Stimulated activated CD8-positive, alpha-beta memory T cell treated with anti-CD3 and anti-CD28 coated beads, Interleukin-15, amount 100 ng/mL, for 24 hours (primary cell): Measurements from ENCODE around the gene CEACAM16.
A peak's percentile ranks its signal among the peaks of the same experiment; 100 is the strongest.
"Not testable (repeated sequence)": the region's sequence is repeated elsewhere in the genome, so short reads cannot be mapped to it uniquely, and the experiment has no call there.

Source experiments
- DNase-seq: peaks from one replicate; pipeline ENCODE4 v3.0.0-alpha.2; 2020; ENCODE audit warnings: low read depth

The CEACAM16 gene

DNA sequence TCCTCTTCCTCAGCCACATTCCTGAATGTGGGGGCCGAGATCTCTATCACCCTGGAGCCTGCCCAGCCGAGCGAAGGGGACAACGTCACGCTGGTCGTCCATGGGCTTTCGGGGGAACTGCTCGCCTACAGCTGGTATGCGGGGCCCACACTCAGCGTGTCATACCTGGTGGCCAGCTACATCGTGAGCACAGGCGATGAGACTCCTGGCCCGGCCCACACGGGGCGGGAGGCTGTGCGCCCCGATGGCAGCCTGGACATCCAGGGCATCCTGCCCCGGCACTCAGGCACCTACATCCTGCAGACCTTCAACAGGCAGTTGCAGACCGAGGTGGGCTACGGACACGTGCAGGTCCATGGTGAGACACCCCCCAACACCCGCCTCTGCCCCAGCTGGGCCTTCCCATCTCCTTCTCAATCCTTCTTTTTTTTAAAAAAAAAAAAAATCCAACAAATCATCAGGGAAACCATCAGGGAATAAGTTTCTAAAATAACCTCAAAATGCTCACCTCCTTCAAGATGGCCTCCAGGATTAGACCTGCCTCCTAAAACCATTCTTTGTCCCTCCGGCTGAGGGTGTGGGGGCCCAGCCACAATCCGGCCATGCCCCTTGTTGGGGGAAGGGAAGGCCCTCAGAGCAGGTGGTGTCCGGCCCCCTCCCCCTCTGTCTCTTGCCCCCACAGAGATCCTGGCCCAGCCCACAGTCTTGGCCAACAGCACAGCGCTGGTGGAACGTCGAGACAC is 4.6 kb downstream of the CEACAM16 start:
- DNase-seq = no peak

DNA sequence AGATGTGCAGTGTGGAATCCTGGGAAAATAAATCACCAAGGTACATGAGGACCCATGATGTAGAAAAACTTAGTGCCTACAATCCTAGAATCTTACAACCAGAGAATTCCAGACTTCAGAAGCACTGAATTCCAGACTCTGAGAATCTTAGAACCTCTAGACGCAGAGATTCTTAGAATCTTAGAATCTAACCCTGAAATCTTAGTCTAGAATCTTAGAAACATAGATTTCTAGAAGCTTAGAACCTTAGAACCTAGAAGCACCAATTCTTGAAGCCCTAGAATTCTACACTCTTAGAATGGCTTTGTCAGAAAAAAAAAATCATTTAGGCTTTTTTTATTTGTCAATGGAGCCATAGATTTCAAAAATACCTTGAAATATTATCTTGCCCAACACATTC is 6.0 kb downstream of the CEACAM16 start:
- DNase-seq = no peak

- DNase-seq = no peak
Observed at GRCh38 chr19:44705502-44706010, 6.6 kb downstream of the CEACAM16 start.

DNA sequence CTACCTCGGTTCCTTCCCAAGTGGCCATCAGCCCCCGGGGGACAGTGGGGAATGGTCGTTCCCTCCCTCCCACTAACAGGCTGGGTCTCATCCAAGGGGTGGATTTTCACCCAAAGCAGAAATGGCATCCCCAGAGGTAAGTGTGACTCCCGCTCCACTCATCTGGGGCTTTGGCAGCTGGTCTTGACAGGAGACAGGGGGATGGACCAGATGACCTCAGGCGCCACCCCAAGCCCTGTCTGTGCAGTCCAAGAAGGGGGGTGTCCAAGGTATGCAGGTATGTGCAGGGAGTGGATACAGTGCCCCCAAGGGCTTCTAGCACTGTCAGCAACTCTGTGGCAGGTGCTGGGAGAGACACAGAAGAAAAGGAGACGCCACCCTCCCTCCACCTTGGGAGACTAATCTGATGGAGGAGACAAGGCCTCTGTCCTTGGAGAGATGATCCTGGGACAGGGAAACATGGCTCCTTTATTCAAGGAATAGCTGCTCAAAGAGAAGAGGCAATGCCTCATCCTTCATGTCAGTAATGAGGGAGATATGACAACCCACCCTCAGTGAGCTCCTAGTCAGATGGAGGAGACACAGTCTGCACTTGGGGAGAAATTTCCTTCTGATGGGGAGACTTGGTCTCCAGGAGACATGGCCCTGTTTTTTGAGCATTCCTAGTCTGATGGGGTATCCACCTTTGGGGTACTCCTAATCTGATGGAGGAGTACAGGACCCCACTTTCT is 7.7 kb downstream of the CEACAM16 start:
- DNase-seq = no peak

DNA sequence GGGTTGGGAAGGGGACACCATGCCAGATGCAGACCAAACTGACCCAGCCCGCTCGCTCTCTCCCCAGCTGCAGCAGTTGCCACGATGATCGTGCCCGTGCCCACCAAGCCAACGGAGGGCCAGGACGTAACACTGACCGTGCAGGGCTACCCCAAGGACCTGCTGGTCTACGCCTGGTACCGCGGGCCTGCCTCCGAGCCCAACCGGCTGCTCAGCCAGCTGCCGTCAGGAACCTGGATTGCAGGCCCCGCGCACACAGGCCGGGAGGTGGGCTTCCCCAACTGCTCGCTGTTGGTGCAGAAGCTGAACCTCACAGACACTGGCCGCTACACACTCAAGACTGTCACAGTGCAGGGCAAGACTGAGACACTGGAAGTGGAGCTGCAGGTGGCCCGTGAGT is 8.8 kb downstream of the CEACAM16 start:
- no peak for DNase-seq

GRCh38 chr19:44708940-44709339 is 10.0 kb downstream of the CEACAM16 start:
- no peak for DNase-seq

- DNase-seq = not testable (repeated sequence)
Observed at GRCh38 chr19:44709434-44710266, 10.7 kb downstream of the CEACAM16 start.

- no peak for DNase-seq
Observed at GRCh38 chr19:44710483-44710882, 11.5 kb downstream of the CEACAM16 start.

DNA sequence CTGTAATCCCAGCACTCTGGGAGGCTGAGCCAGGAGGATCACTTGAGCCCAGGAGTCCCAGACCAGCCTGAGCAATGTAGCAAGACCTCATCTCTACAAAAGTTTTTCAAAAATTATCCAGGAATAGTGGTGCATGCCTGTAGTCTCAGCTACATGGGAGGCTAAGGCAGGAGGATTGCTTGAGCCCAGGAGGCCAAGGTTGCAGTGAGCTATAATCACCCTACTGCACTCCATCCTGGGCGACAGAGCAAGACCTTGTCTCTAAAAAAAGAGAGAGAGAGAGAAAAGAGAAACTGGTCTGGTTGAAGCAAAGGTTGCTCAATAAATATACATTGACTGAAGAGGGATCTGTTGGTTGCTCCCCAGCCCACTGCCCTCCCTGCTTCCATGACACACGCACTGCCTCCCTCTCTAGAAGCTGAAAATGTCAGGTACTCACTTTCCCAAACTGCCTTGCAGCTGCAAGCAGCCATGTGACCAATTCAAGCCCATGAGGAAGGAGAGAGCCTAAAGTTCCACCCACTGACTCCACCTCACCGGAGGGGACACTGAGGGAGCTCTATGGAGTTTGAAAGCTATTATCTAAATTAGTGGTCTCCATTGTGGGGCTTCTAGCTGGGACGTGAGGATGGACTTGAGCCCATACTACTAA is 14.0 kb downstream of the CEACAM16 start:
- DNase-seq = no peak

DNA sequence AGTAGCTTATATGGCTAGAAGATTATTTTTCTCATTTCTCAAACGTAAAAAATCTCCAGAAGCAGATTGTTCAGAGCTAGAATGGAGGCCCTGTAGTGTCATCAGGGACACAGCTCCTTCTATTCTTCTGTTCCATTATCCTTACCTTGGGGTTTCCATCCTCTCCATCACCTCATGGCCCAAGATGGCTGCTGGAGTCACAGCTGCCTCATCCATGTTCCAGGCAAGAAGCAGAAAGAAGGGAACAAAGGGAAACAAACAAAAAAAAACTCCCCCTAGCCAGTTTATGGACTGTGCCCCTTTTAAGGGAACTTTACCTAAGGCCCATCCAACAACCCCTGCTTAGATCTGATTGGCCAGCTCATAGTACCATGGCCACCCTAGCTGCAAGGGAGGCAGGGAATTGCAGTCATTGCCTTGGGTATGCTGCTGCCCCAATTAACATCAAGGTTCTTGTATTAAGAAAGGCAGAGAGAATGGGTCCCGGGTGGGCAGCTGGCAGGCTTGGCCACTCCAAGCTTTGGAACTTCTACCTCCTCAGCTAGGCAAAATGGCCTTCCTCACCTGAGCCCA is 15.7 kb downstream of the CEACAM16 start:
- no peak for DNase-seq

DNA sequence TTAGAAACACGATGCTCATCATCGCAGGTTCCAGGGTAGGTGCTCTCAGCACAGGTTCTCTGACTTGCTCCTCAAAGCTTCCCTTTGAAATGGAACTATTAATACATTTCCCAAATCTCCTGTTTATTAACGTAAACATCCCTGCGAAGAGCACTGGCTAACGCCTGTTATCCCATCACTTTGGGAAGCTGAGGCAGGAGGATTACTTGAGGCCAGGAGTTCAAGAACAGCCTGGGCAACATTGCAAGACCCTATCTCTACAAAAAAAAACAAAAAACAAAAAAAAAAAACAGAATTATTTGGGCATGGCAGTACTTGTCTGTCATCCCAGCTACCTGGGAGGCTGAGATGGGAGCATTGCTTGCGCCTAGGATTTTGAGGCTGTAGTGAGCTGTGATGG is 18.7 kb downstream of the CEACAM16 start:
- DNase-seq = no peak

- no peak for DNase-seq
Observed at GRCh38 chr19:44718441-44719261, 19.7 kb downstream of the CEACAM16 start.

GRCh38 chr19:44719262-44719701 is 20.3 kb downstream of the CEACAM16 start:
- no peak for DNase-seq

DNA sequence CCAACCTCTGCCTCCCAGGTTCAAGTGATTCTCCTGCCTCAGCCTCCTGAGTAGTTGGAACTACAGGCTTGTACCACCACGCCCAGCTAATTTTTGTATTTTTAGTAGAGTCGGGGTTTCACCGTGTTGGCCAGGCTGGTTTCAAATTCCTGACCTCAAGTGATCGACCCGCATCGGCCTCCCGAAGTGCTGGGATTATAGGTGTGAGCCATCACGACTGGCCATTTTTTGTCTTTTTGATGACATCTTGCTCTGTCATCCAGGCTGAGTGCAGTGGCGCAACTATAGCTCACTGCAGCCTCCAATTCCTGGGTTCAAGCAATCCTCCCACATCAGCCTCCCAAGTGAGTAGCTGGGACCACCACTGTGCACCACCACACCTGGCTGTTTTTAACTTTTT is 21.4 kb downstream of the CEACAM16 start:
- not testable (repeated sequence) for DNase-seq

DNA sequence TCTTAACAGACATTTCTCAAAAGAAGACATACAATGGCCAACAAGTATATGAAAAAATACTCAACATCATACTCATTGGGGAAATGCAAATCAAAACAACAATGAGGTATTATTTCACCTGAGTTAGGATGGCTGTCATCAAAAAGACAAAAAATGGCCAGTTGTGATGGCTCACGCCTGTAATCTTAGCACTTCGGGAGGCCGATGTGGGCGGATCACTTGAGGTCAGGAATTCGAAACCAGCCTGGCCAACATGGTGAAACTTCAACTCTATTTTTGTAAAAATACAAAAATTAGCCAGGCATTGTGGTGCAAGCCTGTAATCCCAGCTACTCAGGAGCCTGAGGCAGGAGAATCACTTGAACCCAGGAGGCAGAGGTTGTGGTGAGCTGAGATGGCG is 22.0 kb downstream of the CEACAM16 start:
- no peak for DNase-seq

DNA sequence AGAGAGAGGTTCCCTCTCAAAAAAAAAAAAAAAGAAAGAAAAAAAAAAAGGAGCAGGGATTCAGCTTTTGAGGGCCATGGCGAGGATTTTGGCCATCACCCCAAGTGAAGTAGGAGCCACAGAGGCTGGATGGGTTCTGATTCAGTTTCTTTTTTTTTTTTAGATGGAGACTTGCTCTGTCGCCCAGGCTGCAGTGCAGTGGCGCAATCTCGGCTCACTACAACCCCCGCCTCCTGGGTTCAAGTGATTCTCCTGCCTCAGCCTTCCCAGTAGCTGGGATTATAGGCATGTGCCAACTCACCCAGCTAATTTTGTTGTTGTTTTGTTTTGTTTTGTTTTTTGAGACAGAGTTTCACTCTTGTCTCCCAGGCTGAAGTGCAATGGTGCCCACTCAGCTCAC is 22.4 kb downstream of the CEACAM16 start:
- not testable (repeated sequence) for DNase-seq

DNA sequence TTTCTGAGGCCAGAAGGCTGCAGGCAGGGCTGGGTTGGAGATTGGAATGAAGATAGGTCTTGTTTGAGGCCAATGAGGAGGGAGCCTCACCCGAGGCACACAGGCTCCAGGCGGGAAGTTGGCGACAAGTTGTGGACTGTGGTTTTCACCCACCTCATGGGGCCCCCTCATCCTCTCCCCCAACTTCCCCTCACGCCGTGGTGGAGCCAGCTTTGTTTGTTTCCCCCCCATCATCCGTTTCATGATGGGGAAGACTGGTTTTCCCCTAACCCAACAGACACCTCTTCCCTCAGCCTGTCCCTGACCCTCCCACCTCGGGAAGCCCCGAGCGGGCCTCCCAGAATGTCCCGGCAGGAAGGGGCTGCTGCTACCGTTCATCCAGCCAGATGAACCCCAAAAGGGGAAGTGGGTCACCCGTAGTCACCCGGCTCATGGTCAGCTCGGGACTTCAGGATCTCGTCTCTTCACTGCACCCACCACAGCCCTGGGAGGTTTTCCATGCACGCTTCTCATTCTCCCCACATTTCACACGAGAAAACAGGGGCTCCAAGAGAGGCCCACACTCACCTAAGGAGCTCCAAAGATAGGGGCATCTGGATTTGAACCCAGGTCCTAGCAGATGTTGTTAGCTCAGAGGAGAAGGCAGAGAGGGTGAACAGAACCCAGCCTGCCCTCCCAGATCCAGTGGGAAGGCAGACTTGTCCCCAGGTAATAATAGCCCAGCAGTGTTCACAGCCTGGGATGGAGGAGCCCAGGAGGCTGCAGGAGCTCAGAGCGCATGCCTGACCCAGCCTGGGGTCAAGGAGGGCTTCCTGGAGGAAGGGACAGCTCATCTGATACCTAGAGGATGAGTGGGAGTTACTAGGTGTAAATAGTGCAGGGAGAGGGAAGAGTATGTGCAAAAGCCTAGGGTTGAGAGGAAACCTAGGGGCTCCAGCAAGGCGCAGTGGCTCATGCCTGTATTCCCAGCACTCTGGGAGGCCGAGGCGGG is 23.5 kb downstream of the CEACAM16 start:
- DNase-seq = no peak

GRCh38 chr19:44723299-44723951 is 24.5 kb downstream of the CEACAM16 start:
- no peak for DNase-seq

DNA sequence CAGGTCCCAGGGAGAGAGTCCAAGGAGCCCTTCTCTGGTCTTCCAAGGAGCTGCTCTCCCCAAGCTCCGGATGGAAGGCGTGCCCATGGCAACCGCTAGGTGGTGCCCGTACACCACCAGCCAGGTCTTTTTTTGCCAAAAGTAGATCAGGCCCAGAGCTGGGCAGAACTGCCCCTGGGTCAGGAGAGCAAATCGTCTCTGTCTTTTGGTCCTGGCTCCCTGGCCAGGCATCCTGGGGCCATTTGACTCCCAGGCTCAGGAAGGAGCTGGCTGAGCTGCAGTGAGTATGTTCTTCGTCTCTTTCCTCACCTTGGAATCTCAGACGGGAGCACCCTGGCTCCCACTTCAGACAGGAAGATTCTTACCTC is 25.0 kb downstream of the CEACAM16 start:
- DNase-seq = peak; percentile 56
